K562 (cell line): Measurements from ENCODE around the gene RSPH9. TPM values are rescaled to one million over a fixed set of nuclear protein-coding genes. Genes with fewer than 3 reads are reported as not detected.

ENCODE experiments used
- ATAC-seq: fragments of 200-7000 bp; cut with Tn5 transposase; 3 replicates; pipeline ENCODE4 v1.9.1; 2020; ENCODE audit warnings: moderate library complexity
- BruUV-seq: library from RNA; stranded (reverse); fragments of 400-500 nt; replicated peaks from 2 replicates; lab custom pipeline; 2021; lab: Mats Ljungman, UMichigan
- CTCF ChIA-PET: fragments of 300-600 bp; formaldehyde crosslinking; extraction: SDS; loops from one replicate; lab custom pipeline; 2021; ENCODE audit warnings: low intra/inter-chr PET ratio; lab: Yijun Ruan, JAX
- POLR2A ChIA-PET: fragments of 300-600, 350-650 bp; sonication (Branson Sonifier 250); formaldehyde crosslinking; extraction: SDS; loops from one replicate; lab custom pipeline; 2021; ENCODE audit warnings: antibody characterized with exemption, inconsistent platforms; lab: Yijun Ruan, JAX
- DNase-seq, 4 experiments: peaks; one replicate each; pipeline versions ENCODE4 v3.0.0 to v3.0.0-alpha.2; 2011 to 2018; ENCODE audit warnings: low spot score in 3 of 4, mixed read lengths in 3 of 4; ENCODE audit errors: extremely low read depth in 1 of 4
- FAIRE-seq: peaks from 2 replicates; lab custom pipeline; 2011; peaks lifted over from hg19 to GRCh38; lab: Jason Lieb, UNC
- H2AFZ ChIP-seq: 2 replicates; pipeline ENCODE4 v1.6.0; 2011; ENCODE audit warnings: low read depth, low read length, control low read depth, inconsistent platforms
- H3K27ac ChIP-seq: fragments of 200-600 bp; 3 replicates; pipeline ENCODE4 v1.8.0; 2011; ENCODE audit warnings: low read depth, mild to moderate bottlenecking, control low read depth, inconsistent platforms, low read length, moderate library complexity, mixed read lengths; ENCODE audit errors: extremely low read depth
- H3K27me3 ChIP-seq, 2 experiments: fragments of 300-600 bp in 1 of 2; 2 replicates in 1 of 2; 3 replicates in 1 of 2; pipeline versions ENCODE4 v1.6.0 to v1.8.0; 2011; ENCODE audit warnings: inconsistent platforms in 2 of 2, low read length in 2 of 2, mild to moderate bottlenecking in 1 of 2, mixed read lengths in 1 of 2, moderate library complexity in 1 of 2; ENCODE audit not compliant: control insufficient read depth in 2 of 2, insufficient read depth in 2 of 2
- H3K36me3 ChIP-seq: fragments of 300-600 bp; 3 replicates; pipeline ENCODE4 v1.8.0; 2011; ENCODE audit warnings: mild to moderate bottlenecking, low read length, inconsistent platforms; ENCODE audit not compliant: control insufficient read depth, insufficient read depth
- H3K4me1 ChIP-seq, 2 experiments: fragments of 200-600 bp in 1 of 2; replicated peaks in 1 of 2; 2 replicates in 1 of 2; 3 replicates in 1 of 2; pipeline versions ENCODE4 v1.5.1 to v1.8.0; 2011; ENCODE audit warnings: inconsistent platforms in 2 of 2, low read length in 2 of 2, mild to moderate bottlenecking in 1 of 2, mixed read lengths in 1 of 2, moderate library complexity in 1 of 2; ENCODE audit not compliant: control insufficient read depth in 2 of 2, insufficient read depth in 2 of 2
- H3K4me2 ChIP-seq: 2 replicates; pipeline ENCODE4 v1.6.1; 2011; ENCODE audit warnings: low read length, control low read depth, inconsistent platforms, mixed read lengths; ENCODE audit not compliant: insufficient read depth
- H3K4me3 ChIP-seq: fragments of 200-600 bp; sonication (generic), shearing (Covaris generic); 2 replicates; pipeline ENCODE4 v1.5.1; 2016; ENCODE audit warnings: control low read depth, inconsistent platforms
- H3K79me2 ChIP-seq: fragments of 200-600 bp; 3 replicates; pipeline ENCODE4 v1.8.0; 2011; ENCODE audit warnings: low read length, inconsistent platforms; ENCODE audit not compliant: control insufficient read depth, insufficient read depth
- H3K9ac ChIP-seq, 2 experiments: 2 replicates each; pipeline versions ENCODE4 v1.6.0 to v1.6.1; 2011; ENCODE audit warnings: low read depth in 2 of 2, low read length in 2 of 2, control low read depth in 1 of 2, inconsistent platforms in 1 of 2, mild to moderate bottlenecking in 1 of 2, mixed read lengths in 1 of 2; ENCODE audit not compliant: insufficient read depth in 1 of 2
- H3K9me1 ChIP-seq: one replicate; pipeline ENCODE4 v1.6.0; 2011; ENCODE audit warnings: inconsistent platforms, mild to moderate bottlenecking, low read length, moderate library complexity; ENCODE audit not compliant: control insufficient read depth, insufficient read depth
- H3K9me3 ChIP-seq: replicated peaks from 2 replicates; pipeline ENCODE4 v1.5.1; 2011; ENCODE audit warnings: low read depth, low read length, inconsistent platforms; ENCODE audit not compliant: control insufficient read depth, insufficient read depth
- H4K20me1 ChIP-seq: replicated peaks from 2 replicates; pipeline ENCODE4 v1.6.1; 2011; ENCODE audit warnings: low read length, inconsistent platforms, mixed read lengths; ENCODE audit not compliant: control insufficient read depth, insufficient read depth
- ETV6 ChIP-seq, 3 experiments: fragments of 150-350 bp in 1 of 3; sonication (generic) in 1 of 3; formaldehyde crosslinking in 1 of 3; IDR thresholded peaks; 2 replicates each; pipeline versions ENCODE4 v1.6.1 to v1.8.0; 2014 to 2022; ENCODE audit warnings: borderline replicate concordance in 2 of 3, low read depth in 2 of 3, antibody characterized with exemption in 1 of 3, low read length in 1 of 3, mild to moderate bottlenecking in 1 of 3, missing genetic modification reagents in 1 of 3
- FOXA3 ChIP-seq, 2 experiments: fragments of 450-650 bp in 1 of 2; sonication (generic) in 1 of 2; formaldehyde crosslinking; IDR thresholded peaks in 1 of 2; conservative IDR thresholded peaks in 1 of 2; 2 replicates each; pipeline versions ENCODE4 v1.4.0 to v1.8.0; 2020 to 2022; ENCODE audit warnings: mild to moderate bottlenecking in 2 of 2, missing genetic modification reagents in 1 of 2
- GATAD2A ChIP-seq: fragments of 450-650 bp; IDR thresholded peaks from 2 replicates; pipeline ENCODE4 v1.6.1; 2017
- GTF2E2 ChIP-seq: fragments of 200-800 bp; sonication (Bioruptor generic); IDR thresholded peaks from 2 replicates; pipeline ENCODE4 v1.6.1; 2016; ENCODE audit warnings: missing genetic modification characterization, missing compliant biosample characterization
- LARP7 ChIP-seq: fragments of 450-650 bp; IDR thresholded peaks from 2 replicates; pipeline ENCODE4 v1.6.1; 2016
- MAFK ChIP-seq: IDR thresholded peaks from 2 replicates; pipeline ENCODE4 v1.6.1; 2011; ENCODE audit warnings: low read length, improper control_type of control experiment
- NFE2 ChIP-seq: IDR thresholded peaks from 2 replicates; pipeline ENCODE4 v1.6.1; 2014; ENCODE audit warnings: antibody characterized with exemption, low read depth
- SRSF7 ChIP-seq: fragments of 200-400 bp; formaldehyde crosslinking; optimal IDR thresholded peaks from 2 replicates; pipeline ENCODE3; 2017; ENCODE audit warnings: mild to moderate bottlenecking, low read depth, low read length
- TFAM ChIP-seq: fragments of 250-450 bp; sonication (Bioruptor Pico); conservative IDR thresholded peaks from 2 replicates; pipeline ENCODE4 v1.5.0; 2021; ENCODE audit warnings: mild to moderate bottlenecking, moderate library complexity
- USF1 ChIP-seq: sonication (generic); formaldehyde crosslinking; IDR thresholded peaks from 2 replicates; pipeline ENCODE4 v1.9.0; 2022; ENCODE audit warnings: mild to moderate bottlenecking, missing genetic modification reagents
- ZBTB34 ChIP-seq: fragments of 250-450 bp; sonication (Bioruptor Pico); IDR thresholded peaks from 2 replicates; pipeline ENCODE4 v1.8.0; 2021; ENCODE audit warnings: mild to moderate bottlenecking, moderate library complexity
- ZBTB7A ChIP-seq: IDR thresholded peaks from 2 replicates; pipeline ENCODE4 v1.6.1; 2011; ENCODE audit warnings: low read depth, mild to moderate bottlenecking, low read length, moderate library complexity, borderline replicate concordance; ENCODE audit not compliant: control insufficient read depth
- ZFP91 ChIP-seq: sonication (generic); formaldehyde crosslinking; IDR thresholded peaks from 2 replicates; pipeline ENCODE4 v1.8.0; 2022; ENCODE audit warnings: mild to moderate bottlenecking, missing genetic modification reagents
- ZNF23 ChIP-seq: fragments of 250-450 bp; sonication (Bioruptor Pico); IDR thresholded peaks from 2 replicates; pipeline ENCODE4 v1.4.0; 2020; ENCODE audit warnings: mild to moderate bottlenecking
- ZNF311 ChIP-seq: fragments of 250-450 bp; sonication (Bioruptor Pico); IDR thresholded peaks from 2 replicates; pipeline ENCODE4 v1.4.0; 2020; ENCODE audit warnings: mild to moderate bottlenecking, moderate library complexity
- ZNF644 ChIP-seq: fragments of 200-800 bp; sonication (Bioruptor generic); IDR thresholded peaks from 2 replicates; pipeline ENCODE4 v1.6.1; 2016; ENCODE audit warnings: low read depth, missing genetic modification characterization, missing compliant biosample characterization
- ZNF778 ChIP-seq: fragments of 450-650 bp; formaldehyde crosslinking; IDR thresholded peaks from 2 replicates; pipeline ENCODE4 v1.4.0; 2020; ENCODE audit warnings: mild to moderate bottlenecking, moderate library complexity
- WGBS: fragments of 100-300 bp; shearing (Covaris generic); methylation state at CpG from one replicate; pipeline ENCODE4 v1.1.6; 2016; ENCODE audit warnings: low coverage, mixed read lengths; ENCODE audit not compliant: insufficient coverage; ENCODE audit errors: missing lambda C conversion rate; 5-methylcytosine and 5-hydroxymethylcytosine counted together
- in situ Hi-C: fragments of 300-500 bp; cut with MboI; formaldehyde crosslinking; loops from 4 replicates; pipeline ENCODE4 v1.15.0; 2018; ENCODE audit warnings: inconsistent platforms, mixed read lengths
- intact Hi-C: fragments of 100-400 bp; cut with micrococcal nuclease; formaldehyde crosslinking; loops from 2 replicates; pipeline ENCODE4 v1.14.2; 2022
- polyA plus RNA-seq, 8 experiments: library from polyadenylated mRNA; depleted of rRNA in 4 of 8; stranded (reverse) in 5 of 8; unstranded in 3 of 8; fragments of >200 nt; fragmentation: Nextera tagmentation in 2 of 8; fragmentation: Illumina TruSeq in 1 of 8; extraction: Ambion mirVana in 2 of 8; extraction: Trizol in 1 of 8; gene quantifications; 2 replicates each; pipeline versions ENCODE4 v1.2.1 to v1.2.3, GENCODE V29; 2011 to 2014; ENCODE audit warnings: inconsistent platforms in 1 of 8, missing spikeins in 1 of 8
- total RNA-seq, 7 experiments: library from RNA; depleted of rRNA in 6 of 7; stranded (reverse); fragments of >200 nt in 6 of 7; fragmentation: Illumina TruSeq in 2 of 7; extraction: Trizol in 2 of 7; gene quantifications; 2 replicates each; pipeline versions ENCODE4 v1.2.1 to v1.2.3, GENCODE V29; 2011 to 2021; ENCODE audit warnings: low replicate concordance in 1 of 7

Gene RSPH9
- total and polyA plus RNA-seq, 9 of the 15 experiments (the other 6 are each of a cell fraction or from before 2014, with no cell fraction given): 0.05 to 0.60 (median 0.39) TPM; not detected in 6

DNA sequence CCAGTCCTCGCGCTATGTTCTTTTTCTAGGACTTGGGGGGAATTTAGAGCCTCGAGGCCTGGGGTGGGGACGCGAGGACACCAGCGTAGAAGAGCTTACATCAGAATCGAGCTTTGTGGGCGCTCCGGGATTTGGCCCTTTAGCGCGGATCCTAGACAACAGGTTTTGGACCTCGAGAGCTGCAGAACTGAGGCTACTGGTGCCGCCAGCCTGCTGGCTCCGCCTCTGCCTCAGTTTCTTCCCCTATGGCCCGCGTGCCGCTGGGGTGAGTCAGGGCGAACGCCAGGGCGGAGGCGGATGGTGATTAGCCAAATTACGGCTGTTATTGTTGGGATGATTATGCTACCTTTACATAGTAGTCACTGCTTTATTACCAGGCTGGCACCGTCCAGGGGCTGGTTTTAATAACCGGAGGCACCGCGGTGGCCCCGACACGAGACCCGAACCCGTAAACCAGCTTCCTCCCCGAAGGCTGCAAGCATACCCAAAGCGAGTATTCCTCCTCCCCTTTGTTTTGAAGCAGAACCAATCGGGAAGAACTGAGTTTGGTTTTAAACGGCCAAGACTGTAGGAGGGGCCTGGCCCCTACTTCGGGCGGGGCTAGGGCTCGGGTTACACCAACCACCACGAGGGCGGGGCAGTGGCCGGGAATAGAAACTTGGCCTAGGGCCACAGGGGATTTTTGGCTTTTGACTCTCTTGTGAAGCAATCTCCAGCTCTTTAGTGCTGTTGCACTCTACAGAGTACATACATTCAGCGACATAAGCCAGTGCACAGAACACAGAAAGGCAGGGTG, 15.1 kb upstream of the RSPH9 start:
- ChIA-PET POLR2A (interaction anchor here (0.6 to 11.8 kb wide), 69 partner anchors 8 to 1683 kb away, joined by 3 to 206 read pairs (median 4); partner anchors contain the start of genes CNPY3, HSP90AB1, POLH and POLR1C), CTCF (interaction anchor here (1.6 kb wide), 1 partner anchor 143 kb away, joined by 4 read pairs; no protein-coding TSS in a partner anchor)
- peak; percentile 75 for ATAC-seq
- peak overlapping the region; percentile 97 for H3K27ac ChIP-seq
- peaks cover 55% of the 10 kb centered on the region for H3K79me2 ChIP-seq
- H2AFZ ChIP-seq: peak overlapping the region; percentile 62
- peak overlapping the region; percentile 99 for H3K4me2 ChIP-seq
- H3K4me3 ChIP-seq: peak overlapping the region; percentile 58
- intact Hi-C loops: loop anchor here (2.0 to 10.0 kb wide), 4 partner anchors 38 to 595 kb away; partner anchors contain the start of genes MRPL14, POLH, SLC29A1 and TMEM63B
- peaks cover 29% of the 10 kb centered on the region for H3K36me3 ChIP-seq
- WGBS: under 1% methylated on average over 41 of the region's 41 CpGs
- BruUV-seq: TSS peak; percentile 55
- no peaks in the 10 kb centered on the region for H4K20me1 ChIP-seq
- H3K4me1 ChIP-seq: peaks cover 40 to 59% of the 10 kb centered on the region in 2 experiments
- H3K9me1 ChIP-seq: peaks cover 6% of the 10 kb centered on the region
- FAIRE-seq: peak; percentile 95
- peak overlapping the region; percentile 95 to 98 for H3K9ac ChIP-seq
- DNase-seq: peak; percentile 92 to 99 (median 96)
- no peaks in the 10 kb centered on the region for H3K9me3 ChIP-seq
- in situ Hi-C loops: no loop called here
- H3K27me3 ChIP-seq: no peaks in the 10 kb centered on the region; a peak in 1 of 5 replicates
- TF ChIP-seq TFAM (CRISPR knock-in tag) (no peak), USF1 (0 out of 2 replicates have a peak, but pooled peaks have one; percentile 13), GTF2E2 (peak; percentile 93), ZNF644 (tag) (0 out of 2 replicates have a peak, but pooled peaks have one; percentile 62), FOXA3 (CRISPR knock-in tag; conservative IDR thresholded peaks at IDR 0.05 in 1 of 2, IDR thresholded peaks at IDR 0.05 in 1 of 2) (no peak), LARP7 (peak; percentile 15; the same call in 1 of the 2 replicates), GATAD2A (no peak), ZNF311 (no peak), ZNF23 (CRISPR knock-in tag) (peak; percentile 65; the same call in 1 of the 2 replicates), SRSF7 (no peak), ETV6 (IDR thresholded peaks at IDR 0.05; ENCODE audit: borderline replicate concordance in 1 of 2, low read depth in 2 of 2, low read length in 1 of 2) (no peak), ETV6 (CRISPR knock-in tag; IDR thresholded peaks at IDR 0.05; ENCODE audit: borderline replicate concordance) (peak; percentile 5; the same call in 1 of the 2 replicates), MAFK (no peak), NFE2 (no peak; the same call in 1 of the 2 replicates), ZNF778 (CRISPR knock-in tag) (no peak), ZBTB7A (peak; percentile 80), ZBTB34 (CRISPR knock-in tag) (0 out of 2 replicates have a peak, but pooled peaks have one; percentile 54), ZFP91 (peak; percentile 31; the same call in 1 of the 2 replicates)
